Hepatocyte (in vitro differentiated cells): ENCODE results near the gene KDM3A. TPM values are rescaled to one million over a fixed set of nuclear protein-coding genes. Genes with fewer than 3 reads are reported as not detected.

Source experiments
- DNase-seq: peaks from one replicate; pipeline ENCODE4 v3.0.0-alpha.2; 2016; ENCODE audit warnings: low spot score
- H2AFZ ChIP-seq: fragments of 200-600 bp; sonication (generic); 2 replicates; pipeline ENCODE4 v1.6.0; 2016; ENCODE audit warnings: antibody characterized with exemption, mild to moderate bottlenecking
- H3K27ac ChIP-seq: fragments of 200-600 bp; sonication (generic); 2 replicates; pipeline ENCODE4 v1.5.1; 2016; ENCODE audit warnings: mild to moderate bottlenecking
- H3K27me3 ChIP-seq: fragments of 200-600 bp; sonication (generic); 2 replicates; pipeline ENCODE4 v1.6.1; 2016
- H3K36me3 ChIP-seq: fragments of 200-600 bp; sonication (generic); replicated peaks from 2 replicates; pipeline ENCODE4 v1.5.1; 2016; ENCODE audit warnings: low read depth; ENCODE audit not compliant: insufficient read depth
- H3K4me1 ChIP-seq: fragments of 200-600 bp; sonication (generic); 2 replicates; pipeline ENCODE4 v1.5.1; 2016; ENCODE audit warnings: mild to moderate bottlenecking, moderate library complexity; ENCODE audit not compliant: insufficient read depth
- H3K4me2 ChIP-seq: fragments of 200-600 bp; sonication (generic); 2 replicates; pipeline ENCODE4 v1.6.0; 2016
- H3K4me3 ChIP-seq: fragments of 200-600 bp; sonication (generic); 2 replicates; pipeline ENCODE4 v1.5.1; 2016; ENCODE audit warnings: mild to moderate bottlenecking
- H3K79me2 ChIP-seq: fragments of 200-600 bp; sonication (generic); 2 replicates; pipeline ENCODE4 v1.6.0; 2017; ENCODE audit warnings: mild to moderate bottlenecking
- H3K9me2 ChIP-seq: fragments of 200-600 bp; sonication (generic); replicated peaks from 2 replicates; pipeline ENCODE4 v1.6.0; 2017; ENCODE audit warnings: mild to moderate bottlenecking; ENCODE audit not compliant: insufficient read depth
- H3K9me3 ChIP-seq: fragments of 200-600 bp; sonication (generic); 2 replicates; pipeline ENCODE4 v1.5.1; 2016; ENCODE audit warnings: low read depth, mild to moderate bottlenecking
- H4K20me1 ChIP-seq: fragments of 200-600 bp; sonication (generic); 2 replicates; pipeline ENCODE4 v1.6.0; 2016; ENCODE audit warnings: mild to moderate bottlenecking; ENCODE audit not compliant: insufficient read depth, poor library complexity, severe bottlenecking
- CTCF ChIP-seq: fragments of 200-600 bp; sonication (generic); IDR thresholded peaks from 2 replicates; pipeline ENCODE4 v1.5.1; 2016; ENCODE audit warnings: antibody characterized with exemption, mild to moderate bottlenecking; ENCODE audit not compliant: poor library complexity
- EZH2 ChIP-seq: fragments of 200-600 bp; sonication (generic); IDR thresholded peaks from 2 replicates; pipeline ENCODE4 v1.6.1; 2016; ENCODE audit warnings: antibody characterized with exemption, mild to moderate bottlenecking, borderline replicate concordance
- EZH2phosphoT487 ChIP-seq: fragments of 200-600 bp; sonication (generic); IDR thresholded peaks from one replicate; pipeline ENCODE4 v1.6.1; 2018; ENCODE audit warnings: antibody characterized with exemption, mild to moderate bottlenecking, low read depth, moderate library complexity; ENCODE audit not compliant: unreplicated experiment, severe bottlenecking
- WGBS: methylation state at CpG from one replicate; pipeline ENCODE4 v1.1.6; 2016; ENCODE audit warnings: low lambda C conversion rate; ENCODE audit errors: missing lambda C conversion rate; 5-methylcytosine and 5-hydroxymethylcytosine counted together
- polyA plus RNA-seq: library from polyadenylated mRNA; unstranded; fragments of >200 nt; fragmentation: Nextera tagmentation; extraction: Ambion mirVana; gene quantifications from 2 replicates; pipeline ENCODE4 v1.2.1, GENCODE V29; 2016
- total RNA-seq: library from RNA; depleted of rRNA; stranded (reverse); fragments of >200 nt; gene quantifications from 2 replicates; pipeline ENCODE4 v1.2.3, GENCODE V29; 2014

Gene KDM3A
- total and polyA plus RNA-seq, 2 experiments from 2014 or later = 13.8 to 37.5 TPM

- Histone ChIP-seq H3K79me2 (no peaks in the 10 kb centered on the region), H3K4me2 (no peak overlapping the region), H3K9me3 (no peaks in the 10 kb centered on the region), H3K27ac (no peak overlapping the region), H2AFZ (no peak overlapping the region), H3K36me3 (no peaks in the 10 kb centered on the region), H4K20me1 (no peaks in the 10 kb centered on the region), H3K4me3 (no peak overlapping the region), H3K4me1 (no peaks in the 10 kb centered on the region), H3K27me3 (no peaks in the 10 kb centered on the region), H3K9me2 (no peaks in the 10 kb centered on the region)
- no peak for DNase-seq
- 93% methylated on average over 3 of the region's 3 CpGs for WGBS
- TF ChIP-seq EZH2 = no peak
- no peak for TF ChIP-seq CTCF
- TF ChIP-seq EZH2phosphoT487 = no peak
Measured at GRCh38 chr2:86498468-86499260, 57.5 kb downstream of the KDM3A start.

- Histone ChIP-seq H3K79me2 (no peaks in the 10 kb centered on the region), H3K4me1 (no peaks in the 10 kb centered on the region), H3K4me2 (no peak overlapping the region), H3K9me2 (no peaks in the 10 kb centered on the region), H3K27ac (no peak overlapping the region), H2AFZ (no peak overlapping the region), H4K20me1 (no peaks in the 10 kb centered on the region), H3K27me3 (no peaks in the 10 kb centered on the region), H3K36me3 (no peaks in the 10 kb centered on the region), H3K9me3 (no peaks in the 10 kb centered on the region), H3K4me3 (no peak overlapping the region)
- 96% methylated on average over 6 of the region's 6 CpGs for WGBS
- no peak for DNase-seq
- TF ChIP-seq EZH2 = no peak
- no peak for TF ChIP-seq CTCF
- TF ChIP-seq EZH2phosphoT487 = no peak
Measured at GRCh38 chr2:86499326-86499725, 58.2 kb downstream of the KDM3A start.

- TF ChIP-seq CTCF (no peak), EZH2 (no peak), EZH2phosphoT487 (no peak)
- Histone ChIP-seq H3K9me3 (no peaks in the 10 kb centered on the region), H3K36me3 (no peaks in the 10 kb centered on the region), H3K27ac (no peak overlapping the region), H3K79me2 (no peaks in the 10 kb centered on the region), H2AFZ (no peak overlapping the region), H3K4me3 (no peak overlapping the region), H4K20me1 (no peaks in the 10 kb centered on the region), H3K9me2 (no peaks in the 10 kb centered on the region), H3K27me3 (no peaks in the 10 kb centered on the region), H3K4me1 (no peaks in the 10 kb centered on the region), H3K4me2 (no peak overlapping the region)
- no peak for DNase-seq
- WGBS = 100% methylated on average over 2 of the region's 2 CpGs
Measured at GRCh38 chr2:86500325-86501083, 59.3 kb downstream of the KDM3A start.
